HG03196 (cell line): Measurements from ENCODE around the gene ENTPD8.

ENCODE experiments used
- ATAC-seq: cut with Tn5 transposase; IDR thresholded peaks from one replicate; pipeline ENCODE4 v1.9.1; 2021; ENCODE audit not compliant: unreplicated experiment

The ENTPD8 gene

GRCh38 chr9:137441289-137441934, at the start of gene ENTPD8:
Gene ENTPD8, minus strand, starts transcription at chr9:137441357. Its CDS starts 3,072 bp downstream, at chr9:137438285.
- no peak for ATAC-seq

GRCh38 chr9:137490532-137491186, 49.5 kb upstream of the ENTPD8 start:
- ATAC-seq = no peak

GRCh38 chr9:137488906-137489305, 47.7 kb upstream of the ENTPD8 start:
- no peak for ATAC-seq

GRCh38 chr9:137488327-137488653, 47.1 kb upstream of the ENTPD8 start:
- ATAC-seq = no peak

- no peak for ATAC-seq
Observed at GRCh38 chr9:137487454-137488326, 46.5 kb upstream of the ENTPD8 start.

- ATAC-seq = no peak
Observed at GRCh38 chr9:137486545-137487453, 45.6 kb upstream of the ENTPD8 start.

GRCh38 chr9:137486141-137486490, 45.0 kb upstream of the ENTPD8 start:
- no peak for ATAC-seq

- ATAC-seq = no peak
Observed at GRCh38 chr9:137485343-137486140, 44.4 kb upstream of the ENTPD8 start.

GRCh38 chr9:137484551-137485315, 43.6 kb upstream of the ENTPD8 start:
- no peak for ATAC-seq

- no peak for ATAC-seq
Observed at GRCh38 chr9:137482094-137482781, 41.1 kb upstream of the ENTPD8 start.

- no peak for ATAC-seq
Observed at GRCh38 chr9:137480686-137481683, 39.8 kb upstream of the ENTPD8 start.

GRCh38 chr9:137479892-137480685, 38.9 kb upstream of the ENTPD8 start:
- no peak for ATAC-seq

- ATAC-seq = no peak
Observed at GRCh38 chr9:137478962-137479861, 38.1 kb upstream of the ENTPD8 start.

GRCh38 chr9:137478613-137478961, 37.4 kb upstream of the ENTPD8 start:
- ATAC-seq = no peak

- no peak for ATAC-seq
Observed at GRCh38 chr9:137477778-137478612, 36.8 kb upstream of the ENTPD8 start.
